CD4-positive, alpha-beta T cell treated with Interleukin-21 for 1 hour (primary cell): ENCODE data around the gene TPRG1L.
A peak's percentile ranks its signal among the peaks of the same experiment; 100 is the strongest.
"Not testable (repeated sequence)": the region's sequence is repeated elsewhere in the genome, so short reads cannot be mapped to it uniquely, and the experiment has no call there.

Experiments
- DNase-seq: peaks from one replicate; pipeline ENCODE4 v3.0.0-alpha.2; 2020

TPRG1L gene

GRCh38 chr1:3624200-3625136, at the start of gene TPRG1L:
TPRG1L (plus strand) TSS chr1:3625015; CDS start chr1:3625073, 58 bp downstream.
- peak; percentile 98 for DNase-seq

GRCh38 chr1:3575515-3575914, 49.3 kb upstream of the TPRG1L start:
- not testable (repeated sequence) for DNase-seq

- no peak for DNase-seq
These were observed 48.8 kb upstream of the TPRG1L start for GRCh38 chr1:3575993-3576392.

DNA sequence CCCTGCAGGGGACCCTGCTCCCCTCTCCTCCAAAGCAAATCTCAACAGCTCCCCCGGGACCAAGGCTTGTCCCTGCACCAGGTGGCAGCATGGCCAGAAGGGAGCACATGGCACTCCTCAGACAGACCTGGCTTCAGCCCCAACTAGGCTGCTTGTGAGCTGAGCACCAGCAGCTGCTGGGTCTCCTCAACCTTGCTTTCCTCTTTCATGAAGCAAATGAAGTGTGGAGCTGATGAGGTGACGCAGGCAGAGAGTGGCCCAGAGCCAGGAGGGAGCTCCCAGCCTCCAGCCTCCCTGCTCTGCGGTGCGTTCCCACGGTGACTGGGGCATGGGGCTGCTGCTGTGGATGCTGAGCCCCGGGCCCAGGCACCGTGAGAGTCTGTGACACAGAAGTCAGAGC, 47.5 kb upstream of the TPRG1L start:
- no peak for DNase-seq

DNA sequence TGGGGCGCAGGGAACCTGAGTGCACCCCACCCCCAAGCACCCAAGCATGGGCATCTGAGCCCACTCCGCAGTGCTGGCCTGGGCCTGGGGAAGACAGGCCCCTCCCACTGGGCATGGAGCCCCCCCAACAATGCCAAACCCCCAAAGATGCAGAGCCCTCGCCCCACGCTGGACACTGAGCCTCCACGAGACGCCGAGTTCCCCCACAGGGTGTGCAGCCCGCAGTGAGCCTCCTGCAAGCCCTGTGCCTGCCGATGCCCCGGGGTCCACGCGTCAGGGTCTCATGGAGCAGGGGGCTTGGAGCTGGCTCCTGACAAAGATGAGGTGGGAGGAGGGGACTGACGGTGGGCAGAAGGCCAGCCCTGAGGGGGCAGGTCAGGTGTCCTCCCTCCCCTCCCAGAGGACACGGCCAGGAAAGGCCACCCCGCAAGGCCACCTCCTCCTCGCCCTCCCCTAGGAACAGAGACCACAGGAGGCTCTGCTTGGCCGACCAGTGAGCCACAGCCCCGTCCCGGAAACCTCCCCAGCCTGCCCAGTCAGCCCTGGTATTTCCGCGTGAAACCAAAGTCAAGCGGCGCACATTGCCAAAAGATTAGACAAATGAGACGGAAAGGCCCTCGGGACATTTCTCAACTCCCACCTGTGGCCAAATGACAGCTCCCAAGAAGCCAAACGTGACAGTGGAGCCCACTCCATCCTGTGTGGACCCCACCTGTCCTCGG, 46.9 kb upstream of the TPRG1L start:
- no peak for DNase-seq

- no peak for DNase-seq
These were observed 46.4 kb upstream of the TPRG1L start for GRCh38 chr1:3578433-3578805.

DNA sequence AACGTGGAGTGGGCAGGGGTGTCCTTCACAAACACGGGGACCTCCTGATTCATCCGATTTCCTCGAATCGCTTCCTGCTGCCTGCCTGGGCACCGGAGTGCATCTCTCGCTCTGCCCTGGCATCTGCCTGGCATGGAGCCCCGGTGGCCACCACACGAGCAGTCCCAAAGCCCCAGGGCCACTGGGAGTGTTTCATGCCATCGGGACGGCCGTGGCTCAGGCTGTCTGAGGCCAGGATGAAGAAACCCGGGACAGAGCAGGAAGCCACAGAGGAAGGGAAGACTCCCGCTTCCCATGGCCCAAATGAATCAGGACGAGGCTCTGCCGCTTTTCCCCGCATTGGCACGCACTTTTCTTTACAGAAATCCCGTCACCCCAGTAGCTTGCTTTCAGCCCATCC, 45.9 kb upstream of the TPRG1L start:
- DNase-seq, result no peak

DNA sequence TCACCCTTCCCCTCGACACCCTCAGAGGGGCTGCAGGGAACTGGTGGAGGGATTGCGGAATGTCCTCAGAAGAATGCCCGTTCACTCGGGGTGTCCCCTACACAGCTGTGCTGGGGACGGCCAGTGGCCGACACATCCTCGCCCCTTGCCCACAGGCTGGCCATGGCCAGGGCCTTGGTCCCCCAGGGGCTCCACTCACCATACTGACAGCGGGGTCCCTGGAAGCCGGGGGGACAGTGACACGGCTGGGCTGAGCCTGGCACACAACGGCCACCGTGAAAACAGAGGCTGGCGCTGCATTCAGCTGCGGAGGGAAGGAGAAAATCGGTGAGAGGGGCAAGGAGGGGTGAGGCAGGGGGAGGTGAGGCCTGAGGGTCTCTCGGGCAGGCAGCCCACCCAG, 45.2 kb upstream of the TPRG1L start:
- DNase-seq, result no peak

DNA sequence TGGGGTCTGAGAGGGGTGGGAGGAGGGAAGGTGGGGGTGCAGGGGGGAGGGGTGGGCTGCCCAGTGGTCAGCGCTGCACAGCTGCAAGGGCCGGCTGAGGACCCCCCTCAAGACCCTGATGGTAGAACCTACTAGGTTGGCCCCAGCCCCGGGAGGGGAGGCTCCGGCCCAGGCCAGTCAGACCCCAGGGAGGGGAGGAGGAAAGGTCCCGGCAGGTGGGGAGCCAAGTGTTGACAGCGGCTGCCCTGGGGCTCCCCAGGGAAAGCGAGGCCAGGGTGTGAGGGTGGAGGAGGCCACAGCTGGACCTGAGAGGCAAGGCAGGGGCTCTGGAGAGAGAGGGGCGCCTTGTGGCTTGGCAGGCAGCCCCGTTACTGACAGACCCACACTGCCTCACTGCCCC, 44.6 kb upstream of the TPRG1L start:
- DNase-seq, result no peak

- DNase-seq, result no peak
These were observed 43.3 kb upstream of the TPRG1L start for GRCh38 chr1:3581296-3582036.

- not testable (repeated sequence) for DNase-seq
These were observed 41.1 kb upstream of the TPRG1L start for GRCh38 chr1:3583751-3584150.

DNA sequence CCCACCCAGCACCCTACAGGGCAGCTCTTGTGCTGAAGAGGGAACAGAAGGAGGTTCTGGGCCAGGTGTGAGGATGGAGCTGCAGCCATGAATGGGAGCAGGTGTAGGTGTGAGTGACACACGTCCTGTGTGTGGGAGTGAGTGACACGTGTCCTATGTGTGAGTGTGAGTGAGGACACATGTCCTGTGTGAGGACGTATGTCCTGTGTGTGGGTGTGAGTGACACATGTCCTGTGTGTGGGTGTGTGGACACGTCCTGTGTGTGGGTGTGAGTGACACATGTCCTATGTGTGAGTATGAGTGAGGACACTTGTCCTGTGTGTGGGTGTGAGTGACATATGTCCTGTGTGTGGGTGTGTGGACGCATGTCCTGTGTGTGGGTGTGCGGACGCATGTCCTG, 39.9 kb upstream of the TPRG1L start:
- no peak for DNase-seq

DNA sequence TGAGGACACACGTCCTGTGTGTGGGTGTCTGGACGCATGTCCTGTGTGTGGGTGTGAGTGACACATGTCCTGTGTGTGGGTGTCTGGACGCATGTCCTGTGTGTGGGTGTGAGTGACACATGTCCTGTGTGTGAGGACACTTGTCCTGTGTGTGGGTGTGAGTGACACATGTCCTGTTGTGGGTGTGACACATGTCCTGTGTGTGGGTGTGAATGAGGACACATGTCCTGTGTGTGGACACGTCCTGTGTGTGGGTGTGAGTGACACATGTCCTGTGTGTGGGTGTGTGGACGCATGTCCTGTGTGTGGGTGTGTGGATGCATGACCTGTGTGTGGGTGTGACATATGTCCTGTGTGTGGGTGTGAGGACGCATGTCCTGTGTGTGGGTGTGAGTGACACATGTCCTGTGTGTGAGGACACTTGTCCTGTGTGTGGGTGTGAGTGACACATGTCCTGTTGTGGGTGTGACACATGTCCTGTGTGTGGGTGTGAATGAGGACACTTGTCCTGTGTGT, 39.4 kb upstream of the TPRG1L start:
- DNase-seq, result not testable (repeated sequence)

GRCh38 chr1:3585940-3586568, 38.8 kb upstream of the TPRG1L start:
- no peak for DNase-seq

DNA sequence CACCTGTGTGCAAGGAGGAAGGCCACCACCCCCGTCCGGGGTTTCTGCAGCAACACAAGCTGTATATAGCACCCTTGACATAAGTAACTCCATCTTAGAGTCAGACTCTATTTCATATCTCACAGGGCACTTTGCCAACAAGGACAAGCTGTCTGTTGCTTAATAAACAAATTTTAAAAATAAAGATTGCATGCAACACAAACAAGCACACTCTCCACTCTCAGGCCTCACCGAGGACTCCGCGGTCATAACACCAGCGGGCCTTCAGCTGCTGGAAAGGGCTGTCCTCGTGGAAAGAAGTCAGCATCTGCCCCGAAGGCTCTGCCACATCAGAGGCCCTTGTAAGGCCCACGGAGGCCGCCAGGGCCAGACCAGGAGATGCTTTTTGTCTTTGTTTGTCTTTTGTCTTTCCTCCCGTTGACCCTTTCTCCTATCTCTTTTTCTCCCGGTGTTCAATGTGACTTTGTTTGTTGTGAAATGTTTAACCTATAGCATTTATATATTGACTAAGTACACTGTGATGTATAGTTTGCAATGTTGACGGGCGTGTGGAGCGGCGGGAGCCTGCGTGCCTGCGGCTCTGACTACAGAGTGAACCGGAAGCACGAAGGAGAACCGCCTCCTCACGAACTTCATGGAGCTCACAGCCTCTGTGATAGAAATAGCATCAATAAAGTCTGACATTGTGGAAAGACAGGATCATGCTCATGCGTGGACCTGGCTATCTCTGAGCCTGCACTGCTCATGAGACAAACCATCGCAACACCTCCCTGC, 37.6 kb upstream of the TPRG1L start:
- DNase-seq, result no peak

- no peak for DNase-seq
These were observed 36.4 kb upstream of the TPRG1L start for GRCh38 chr1:3588395-3588794.

GRCh38 chr1:3590139-3590763, 34.6 kb upstream of the TPRG1L start:
- no peak for DNase-seq

DNA sequence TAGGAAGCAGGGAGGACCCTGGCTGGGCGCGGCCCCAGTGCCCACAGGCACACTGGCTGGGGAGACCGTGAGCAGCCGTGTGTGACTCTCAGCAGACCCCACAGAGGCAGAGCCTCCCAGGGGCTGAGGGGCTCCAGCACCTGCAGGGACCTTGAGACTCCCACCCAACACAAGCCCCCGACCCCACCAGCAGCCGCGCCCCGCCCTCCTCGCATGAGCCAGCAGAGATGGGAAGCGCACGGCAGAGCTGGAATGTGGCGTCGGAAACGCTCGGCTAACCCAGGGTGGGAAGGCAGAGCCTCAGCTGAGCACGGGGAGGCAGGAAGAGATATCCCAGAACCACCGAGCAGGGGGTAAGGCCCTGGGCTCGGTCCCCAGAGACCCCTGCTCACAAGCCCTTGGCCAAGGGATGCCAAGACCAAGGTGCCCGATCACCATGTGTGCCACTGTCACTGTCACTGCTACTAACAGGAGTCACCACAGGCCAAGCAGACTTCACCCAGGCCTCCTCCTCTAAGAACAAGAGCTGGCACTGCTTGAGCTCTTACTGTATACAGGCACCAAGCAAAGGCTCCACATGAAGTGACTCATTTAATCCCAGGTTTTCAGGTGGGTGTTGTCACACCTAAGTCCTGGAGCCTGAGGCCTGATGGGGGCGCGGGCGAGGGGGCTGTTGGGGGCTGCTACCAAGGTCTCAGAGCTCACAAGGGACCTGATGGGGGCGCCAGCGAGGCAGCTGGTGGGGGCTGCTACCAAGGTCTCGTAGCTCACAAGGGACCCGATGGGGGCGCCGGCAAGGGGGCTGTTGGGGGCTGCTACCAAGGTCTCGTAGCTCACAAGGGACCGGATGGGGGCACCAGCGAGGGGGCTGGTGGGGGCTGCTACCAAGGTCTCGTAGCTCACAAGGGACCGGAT, 33.6 kb upstream of the TPRG1L start:
- no peak for DNase-seq

GRCh38 chr1:3593334-3593733, 31.5 kb upstream of the TPRG1L start:
- DNase-seq, result no peak

GRCh38 chr1:3593745-3594144, 31.1 kb upstream of the TPRG1L start:
- DNase-seq, result no peak
